ENCODE data around the gene NEGR1.

NEGR1 gene

DNA sequence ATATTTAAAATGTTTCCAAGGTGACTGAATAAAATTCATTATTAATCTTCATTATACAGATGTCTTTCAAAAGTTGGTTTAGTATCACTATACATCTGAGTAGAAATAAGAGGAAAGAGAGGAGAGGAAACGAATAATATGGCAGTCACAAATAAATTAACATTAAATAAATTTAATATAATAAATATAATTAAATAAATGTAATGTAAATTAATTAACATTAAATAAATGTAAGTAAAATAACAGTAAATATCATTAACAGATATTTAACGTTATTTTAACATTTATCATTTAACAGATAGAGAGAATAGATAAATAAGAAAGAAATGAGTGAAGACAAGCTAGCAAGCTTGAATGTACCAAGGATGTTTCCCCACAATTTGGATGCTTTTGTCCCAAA lies 592.7 kb downstream of the NEGR1 start:
- TF ChIP-seq, protein P1, sequence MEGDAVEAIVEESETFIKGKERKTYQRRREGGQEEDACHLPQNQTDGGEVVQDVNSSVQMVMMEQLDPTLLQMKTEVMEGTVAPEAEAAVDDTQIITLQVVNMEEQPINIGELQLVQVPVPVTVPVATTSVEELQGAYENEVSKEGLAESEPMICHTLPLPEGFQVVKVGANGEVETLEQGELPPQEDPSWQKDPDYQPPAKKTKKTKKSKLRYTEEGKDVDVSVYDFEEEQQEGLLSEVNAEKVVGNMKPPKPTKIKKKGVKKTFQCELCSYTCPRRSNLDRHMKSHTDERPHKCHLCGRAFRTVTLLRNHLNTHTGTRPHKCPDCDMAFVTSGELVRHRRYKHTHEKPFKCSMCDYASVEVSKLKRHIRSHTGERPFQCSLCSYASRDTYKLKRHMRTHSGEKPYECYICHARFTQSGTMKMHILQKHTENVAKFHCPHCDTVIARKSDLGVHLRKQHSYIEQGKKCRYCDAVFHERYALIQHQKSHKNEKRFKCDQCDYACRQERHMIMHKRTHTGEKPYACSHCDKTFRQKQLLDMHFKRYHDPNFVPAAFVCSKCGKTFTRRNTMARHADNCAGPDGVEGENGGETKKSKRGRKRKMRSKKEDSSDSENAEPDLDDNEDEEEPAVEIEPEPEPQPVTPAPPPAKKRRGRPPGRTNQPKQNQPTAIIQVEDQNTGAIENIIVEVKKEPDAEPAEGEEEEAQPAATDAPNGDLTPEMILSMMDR (IDR thresholded peaks at IDR 0.05; ENCODE audit: insufficient read depth, low read length, poor library complexity, severe bottlenecking) = no peak
- no peak overlapping the region for H3K4me3 ChIP-seq (replicated peaks; ENCODE audit: low read depth, low read length)
- no peak for DNase-seq (ENCODE audit: extremely low read depth, insufficient read length)
- no peaks in the 10 kb centered on the region for H3K27me3 ChIP-seq (replicated peaks; ENCODE audit: control insufficient read depth, insufficient read depth, low read length)
- H3K36me3 ChIP-seq (ENCODE audit: control insufficient read depth, insufficient read depth, low read length) = no peaks in the 10 kb centered on the region

DNA sequence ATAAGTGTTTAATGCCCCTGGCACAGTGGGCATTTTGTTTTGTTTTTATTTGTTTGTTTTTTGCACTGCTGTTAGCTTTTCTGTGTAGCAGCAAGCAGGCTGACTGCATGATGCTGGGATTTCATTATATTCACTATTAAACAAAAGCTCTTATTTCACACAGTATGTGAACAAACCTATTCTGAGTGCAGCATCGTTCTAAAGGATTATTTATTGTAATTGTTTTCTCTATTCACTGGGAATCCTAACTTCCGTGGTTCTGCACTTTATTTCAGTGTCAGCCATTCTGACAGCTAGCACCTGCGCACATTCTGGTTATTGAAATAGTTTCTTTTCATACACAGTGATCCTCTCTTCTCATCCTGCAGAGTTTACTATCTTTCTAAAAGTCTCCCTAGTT lies 595.0 kb downstream of the NEGR1 start:
- TF ChIP-seq, protein P1 (IDR thresholded peaks at IDR 0.05; ENCODE audit: insufficient read depth, low read length, poor library complexity, severe bottlenecking) = no peak
- no peaks in the 10 kb centered on the region for H3K27me3 ChIP-seq (replicated peaks; ENCODE audit: control insufficient read depth, insufficient read depth, low read length)
- no peaks in the 10 kb centered on the region for H3K36me3 ChIP-seq (ENCODE audit: control insufficient read depth, insufficient read depth, low read length)
- DNase-seq (ENCODE audit: extremely low read depth, insufficient read length) = no peak
- H3K4me3 ChIP-seq (replicated peaks; ENCODE audit: low read depth, low read length) = no peak overlapping the region

- no peak overlapping the region for H3K4me3 ChIP-seq (replicated peaks; ENCODE audit: low read depth, low read length)
- TF ChIP-seq, protein P1 (IDR thresholded peaks at IDR 0.05; ENCODE audit: insufficient read depth, low read length, poor library complexity, severe bottlenecking) = no peak
- no peaks in the 10 kb centered on the region for H3K27me3 ChIP-seq (replicated peaks; ENCODE audit: control insufficient read depth, insufficient read depth, low read length)
- H3K36me3 ChIP-seq (ENCODE audit: control insufficient read depth, insufficient read depth, low read length) = no peaks in the 10 kb centered on the region
- DNase-seq (ENCODE audit: extremely low read depth, insufficient read length) = no peak
Measured at GRCh38 chr1:71676979-71677925, 605.1 kb downstream of the NEGR1 start.

DNA sequence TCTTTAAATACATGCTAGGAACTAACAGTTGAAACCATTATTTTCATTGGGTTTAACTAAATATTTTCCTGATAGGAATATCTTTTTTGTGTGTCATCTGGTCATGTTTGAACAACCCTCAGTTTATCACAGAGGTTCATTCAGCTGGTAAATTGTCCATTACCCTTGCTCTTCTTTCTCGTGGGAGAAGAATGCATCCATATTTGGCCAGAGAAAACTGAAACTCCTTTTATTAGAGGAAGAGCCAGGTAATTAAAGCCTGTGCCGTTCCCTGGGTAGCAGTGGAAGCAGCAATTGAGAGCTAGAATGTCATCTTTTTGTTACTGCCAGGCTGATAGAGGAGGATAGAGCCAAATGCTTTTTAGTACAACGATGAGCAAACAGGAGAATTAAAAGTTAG lies 614.3 kb downstream of the NEGR1 start:
- no peak for DNase-seq (ENCODE audit: extremely low read depth, insufficient read length)

DNA sequence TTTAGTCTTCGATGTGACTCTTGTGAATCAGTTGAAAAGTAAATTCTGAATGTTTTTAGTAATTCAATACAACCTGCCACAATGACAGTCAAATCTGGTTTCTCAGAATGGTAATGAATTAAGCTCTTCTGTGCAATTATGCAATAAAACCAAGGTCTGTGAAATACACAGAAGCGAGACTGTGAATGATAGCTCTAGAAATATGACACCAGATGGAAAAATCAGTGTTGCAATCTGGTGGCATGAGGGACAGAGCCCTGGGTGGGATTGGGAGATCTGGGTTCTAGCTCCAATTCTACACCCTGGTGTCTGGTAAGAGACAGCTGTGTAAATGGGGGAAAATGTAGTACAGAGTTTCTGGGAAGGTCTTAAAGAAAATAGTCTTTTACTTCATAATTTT lies 615.1 kb downstream of the NEGR1 start:
- H3K27me3 ChIP-seq (replicated peaks; ENCODE audit: control insufficient read depth, insufficient read depth, low read length) = no peaks in the 10 kb centered on the region
- TF ChIP-seq, protein P1 (IDR thresholded peaks at IDR 0.05; ENCODE audit: insufficient read depth, low read length, poor library complexity, severe bottlenecking) = no peak
- H3K36me3 ChIP-seq (ENCODE audit: control insufficient read depth, insufficient read depth, low read length) = no peaks in the 10 kb centered on the region
- no peak overlapping the region for H3K4me3 ChIP-seq (replicated peaks; ENCODE audit: low read depth, low read length)
- no peak for DNase-seq (ENCODE audit: extremely low read depth, insufficient read length)

More for the DNA sequence above, 614.3 kb downstream of the NEGR1 start:
- Histone ChIP-seq H3K36me3 (ENCODE audit: control insufficient read depth, insufficient read depth, low read length) (no peaks in the 10 kb centered on the region), H3K27me3 (replicated peaks; ENCODE audit: control insufficient read depth, insufficient read depth, low read length) (no peaks in the 10 kb centered on the region), H3K4me3 (replicated peaks; ENCODE audit: low read depth, low read length) (no peak overlapping the region)
- TF ChIP-seq, protein P1 (IDR thresholded peaks at IDR 0.05; ENCODE audit: insufficient read depth, low read length, poor library complexity, severe bottlenecking) = no peak
